Stimulated activated memory B cell treated with anti-CD40 and anti-IgM and Interleukin-4, amounts not matched to agents 10 μg/mL and 1 μg/mL and 100 μg/mL, for 72 hours (primary cell): ENCODE data around the gene GIT1.

Experiments used
- ATAC-seq: fragments of 150-1000 bp; cut with Tn5 transposase; 2 replicates; pipeline ENCODE4 v1.10.0; 2021
- H3K27ac Mint-ChIP-seq: one replicate; pipeline ENCODE4 v1.8.0; 2022; ENCODE audit warnings: mild to moderate bottlenecking, mixed read lengths
- H3K27me3 Mint-ChIP-seq: one replicate; pipeline ENCODE4 v1.8.0; 2022; ENCODE audit warnings: mixed read lengths
- H3K36me3 Mint-ChIP-seq: one replicate; pipeline ENCODE4 v1.8.0; 2022; ENCODE audit warnings: mixed read lengths
- H3K4me1 Mint-ChIP-seq: one replicate; pipeline ENCODE4 v1.8.0; 2022; ENCODE audit warnings: mixed read lengths
- H3K4me3 Mint-ChIP-seq: one replicate; pipeline ENCODE4 v1.8.0; 2022; ENCODE audit warnings: mild to moderate bottlenecking, moderate library complexity, mixed read lengths
- H3K9me3 Mint-ChIP-seq: one replicate; pipeline ENCODE4 v1.8.0; 2022; ENCODE audit warnings: mixed read lengths

GIT1 gene

GRCh38 chr17:29619251-29619650 is 29.8 kb upstream of the GIT1 start:
- H3K36me3 Mint-ChIP-seq: no peaks in the 10 kb centered on the region

GRCh38 chr17:29618272-29619065 is 29.0 kb upstream of the GIT1 start:
- peaks cover 67% of the 10 kb centered on the region for H3K4me1 Mint-ChIP-seq
- H3K36me3 Mint-ChIP-seq: no peaks in the 10 kb centered on the region
- H3K4me3 Mint-ChIP-seq: peak overlapping the region; percentile 39

More at GRCh38 chr17:29619251-29619650, 29.8 kb upstream of the GIT1 start:
- Mint-ChIP-seq H3K27me3 (peaks cover 11% of the 10 kb centered on the region), H3K4me3 (no peak overlapping the region), H3K9me3 (no peaks in the 10 kb centered on the region), H3K4me1 (peaks cover 67% of the 10 kb centered on the region), H3K27ac (no peak overlapping the region)
- ATAC-seq: no peak

GRCh38 chr17:29617481-29618271 is 28.2 kb upstream of the GIT1 start:
- Mint-ChIP-seq H3K4me1 (peaks cover 59% of the 10 kb centered on the region), H3K36me3 (no peaks in the 10 kb centered on the region), H3K4me3 (peak overlapping the region; percentile 86), H3K27ac (peak overlapping the region; percentile 77), H3K27me3 (peaks cover 11% of the 10 kb centered on the region), H3K9me3 (no peaks in the 10 kb centered on the region)
- peak; percentile 59 for ATAC-seq

More at GRCh38 chr17:29618272-29619065, 29.0 kb upstream of the GIT1 start:
- Mint-ChIP-seq H3K27ac (no peak overlapping the region), H3K27me3 (peaks cover 11% of the 10 kb centered on the region), H3K9me3 (no peaks in the 10 kb centered on the region)
- ATAC-seq: no peak

- Mint-ChIP-seq H3K4me1 (peaks cover 54% of the 10 kb centered on the region), H3K4me3 (peak overlapping the region; percentile 86), H3K36me3 (no peaks in the 10 kb centered on the region), H3K9me3 (no peaks in the 10 kb centered on the region), H3K27me3 (peaks cover 11% of the 10 kb centered on the region), H3K27ac (peak overlapping the region; percentile 77)
- peak; percentile 84 for ATAC-seq
Observed at GRCh38 chr17:29617125-29617480, 27.7 kb upstream of the GIT1 start.

GRCh38 chr17:29616300-29617048 is 27.0 kb upstream of the GIT1 start:
- H3K4me3 Mint-ChIP-seq: peak overlapping the region; percentile 86
- H3K27ac Mint-ChIP-seq: peak overlapping the region; percentile 77
- H3K36me3 Mint-ChIP-seq: no peaks in the 10 kb centered on the region
- ATAC-seq: no peak
- H3K4me1 Mint-ChIP-seq: peaks cover 49% of the 10 kb centered on the region
- peaks cover 11% of the 10 kb centered on the region for H3K27me3 Mint-ChIP-seq
- H3K9me3 Mint-ChIP-seq: no peaks in the 10 kb centered on the region

GRCh38 chr17:29615492-29616299 is 26.2 kb upstream of the GIT1 start:
- ATAC-seq: peak; percentile 85
- Mint-ChIP-seq H3K27me3 (peaks cover 11% of the 10 kb centered on the region), H3K27ac (peak overlapping the region; percentile 55), H3K9me3 (no peaks in the 10 kb centered on the region), H3K36me3 (no peaks in the 10 kb centered on the region), H3K4me1 (peaks cover 49% of the 10 kb centered on the region), H3K4me3 (peak overlapping the region; percentile 86)

GRCh38 chr17:29615048-29615385 is 25.6 kb upstream of the GIT1 start:
- no peaks in the 10 kb centered on the region for H3K36me3 Mint-ChIP-seq
- H3K27ac Mint-ChIP-seq: peak overlapping the region; percentile 55
- H3K27me3 Mint-ChIP-seq: peaks cover 11% of the 10 kb centered on the region
- peak overlapping the region; percentile 86 for H3K4me3 Mint-ChIP-seq
- peaks cover 49% of the 10 kb centered on the region for H3K4me1 Mint-ChIP-seq
- H3K9me3 Mint-ChIP-seq: no peaks in the 10 kb centered on the region
- ATAC-seq: no peak

GRCh38 chr17:29614349-29615047 is 25.1 kb upstream of the GIT1 start:
- Mint-ChIP-seq H3K36me3 (no peaks in the 10 kb centered on the region), H3K27me3 (peaks cover 11% of the 10 kb centered on the region), H3K4me1 (peaks cover 49% of the 10 kb centered on the region), H3K9me3 (no peaks in the 10 kb centered on the region), H3K27ac (peak overlapping the region; percentile 55), H3K4me3 (peak overlapping the region; percentile 86)
- ATAC-seq: no peak

GRCh38 chr17:29613856-29614255 is 24.4 kb upstream of the GIT1 start:
- ATAC-seq: no peak
- H3K4me3 Mint-ChIP-seq: peak overlapping the region; percentile 55
- no peaks in the 10 kb centered on the region for H3K9me3 Mint-ChIP-seq
- H3K4me1 Mint-ChIP-seq: peaks cover 49% of the 10 kb centered on the region
- peaks cover 11% of the 10 kb centered on the region for H3K27me3 Mint-ChIP-seq
- no peak overlapping the region for H3K27ac Mint-ChIP-seq
- no peaks in the 10 kb centered on the region for H3K36me3 Mint-ChIP-seq

GRCh38 chr17:29613352-29613837 is 23.9 kb upstream of the GIT1 start:
- no peak overlapping the region for H3K27ac Mint-ChIP-seq
- peaks cover 47% of the 10 kb centered on the region for H3K4me1 Mint-ChIP-seq
- peak; percentile 63 for ATAC-seq
- H3K27me3 Mint-ChIP-seq: peaks cover 11% of the 10 kb centered on the region
- no peaks in the 10 kb centered on the region for H3K36me3 Mint-ChIP-seq
- H3K9me3 Mint-ChIP-seq: no peaks in the 10 kb centered on the region
- peak overlapping the region; percentile 55 for H3K4me3 Mint-ChIP-seq

GRCh38 chr17:29612404-29613280 is 23.2 kb upstream of the GIT1 start:
- no peak for ATAC-seq
- Mint-ChIP-seq H3K27ac (no peak overlapping the region), H3K4me1 (peaks cover 41% of the 10 kb centered on the region), H3K9me3 (no peaks in the 10 kb centered on the region), H3K4me3 (peak overlapping the region; percentile 71), H3K27me3 (peaks cover 11% of the 10 kb centered on the region), H3K36me3 (no peaks in the 10 kb centered on the region)

GRCh38 chr17:29612094-29612403 is 22.6 kb upstream of the GIT1 start:
- Mint-ChIP-seq H3K27ac (no peak overlapping the region), H3K36me3 (no peaks in the 10 kb centered on the region), H3K27me3 (peaks cover 8% of the 10 kb centered on the region), H3K9me3 (no peaks in the 10 kb centered on the region), H3K4me1 (peaks cover 35% of the 10 kb centered on the region), H3K4me3 (no peak overlapping the region)
- no peak for ATAC-seq

- H3K36me3 Mint-ChIP-seq: no peaks in the 10 kb centered on the region
- peaks cover 2% of the 10 kb centered on the region for H3K27me3 Mint-ChIP-seq
- H3K4me1 Mint-ChIP-seq: peaks cover 30% of the 10 kb centered on the region
- H3K27ac Mint-ChIP-seq: no peak overlapping the region
- no peaks in the 10 kb centered on the region for H3K9me3 Mint-ChIP-seq
- ATAC-seq: no peak
- no peak overlapping the region for H3K4me3 Mint-ChIP-seq
Observed at GRCh38 chr17:29611351-29612093, 22.1 kb upstream of the GIT1 start.
